ENCODE measurements around the gene SEZ6.

GRCh38 chr17:29032013-29032856 lies 26.4 kb upstream of the SEZ6 start:
- TF ChIP-seq GATA2 (IDR thresholded peaks at IDR 0.05; ENCODE audit: low read depth, low read length) = no peak
- TF ChIP-seq GATA3 (IDR thresholded peaks at IDR 0.05; ENCODE audit: low read depth, low read length) = no peak

All from SH-SY5Y (cell line).